Muscle layer of duodenum (tissue), 2 donors: Measurements from ENCODE around the gene DCXR.
A peak's percentile ranks its signal among the peaks of the same experiment; 100 is the strongest.

Experiments
- H3K27ac ChIP-seq: one replicate; pipeline ENCODE4 v1.7.0; 2013; ENCODE audit warnings: mild to moderate bottlenecking, low read length
- H3K27me3 ChIP-seq: one replicate; pipeline ENCODE4 v1.7.0; 2013; ENCODE audit warnings: low read depth, mild to moderate bottlenecking, control low read depth, low read length
- H3K36me3 ChIP-seq, 2 donors: one replicate each; pipeline ENCODE4 v1.7.0; 2013; ENCODE audit warnings: low read length in 2 of 2, control low read depth in 1 of 2, mild to moderate bottlenecking in 1 of 2; ENCODE audit not compliant: insufficient read depth in 2 of 2, control insufficient read depth in 1 of 2
- H3K4me1 ChIP-seq, 2 donors: one replicate each; pipeline ENCODE4 v1.7.0; 2013; ENCODE audit warnings: low read length in 2 of 2, mild to moderate bottlenecking in 2 of 2, control low read depth in 1 of 2, moderate library complexity in 1 of 2; ENCODE audit not compliant: insufficient read depth in 2 of 2, control insufficient read depth in 1 of 2
- H3K4me3 ChIP-seq, 2 donors: one replicate each; pipeline ENCODE4 v1.7.0; 2013; ENCODE audit warnings: low read length in 2 of 2, low read depth in 1 of 2, mild to moderate bottlenecking in 1 of 2
- H3K9me3 ChIP-seq, 2 donors: one replicate each; pipeline ENCODE4 v1.7.0; 2013; ENCODE audit warnings: low read length in 2 of 2, control low read depth in 1 of 2, mild to moderate bottlenecking in 1 of 2; ENCODE audit not compliant: control insufficient read depth in 1 of 2
- donor health status: healthy.

The DCXR gene

GRCh38 chr17:82052638-82053059 is 15.2 kb upstream of the DCXR start:
- H3K4me3 ChIP-seq = peak overlapping the region; percentile 71 to 97
- no peak overlapping the region for H3K27ac ChIP-seq
- H3K27me3 ChIP-seq = no peaks in the 10 kb centered on the region
- peaks cover 0 to 29% of the 10 kb centered on the region in 2 donors for H3K4me1 ChIP-seq
- H3K9me3 ChIP-seq = no peaks in the 10 kb centered on the region
- H3K36me3 ChIP-seq = peaks cover 0 to 68% of the 10 kb centered on the region in 2 donors

DNA sequence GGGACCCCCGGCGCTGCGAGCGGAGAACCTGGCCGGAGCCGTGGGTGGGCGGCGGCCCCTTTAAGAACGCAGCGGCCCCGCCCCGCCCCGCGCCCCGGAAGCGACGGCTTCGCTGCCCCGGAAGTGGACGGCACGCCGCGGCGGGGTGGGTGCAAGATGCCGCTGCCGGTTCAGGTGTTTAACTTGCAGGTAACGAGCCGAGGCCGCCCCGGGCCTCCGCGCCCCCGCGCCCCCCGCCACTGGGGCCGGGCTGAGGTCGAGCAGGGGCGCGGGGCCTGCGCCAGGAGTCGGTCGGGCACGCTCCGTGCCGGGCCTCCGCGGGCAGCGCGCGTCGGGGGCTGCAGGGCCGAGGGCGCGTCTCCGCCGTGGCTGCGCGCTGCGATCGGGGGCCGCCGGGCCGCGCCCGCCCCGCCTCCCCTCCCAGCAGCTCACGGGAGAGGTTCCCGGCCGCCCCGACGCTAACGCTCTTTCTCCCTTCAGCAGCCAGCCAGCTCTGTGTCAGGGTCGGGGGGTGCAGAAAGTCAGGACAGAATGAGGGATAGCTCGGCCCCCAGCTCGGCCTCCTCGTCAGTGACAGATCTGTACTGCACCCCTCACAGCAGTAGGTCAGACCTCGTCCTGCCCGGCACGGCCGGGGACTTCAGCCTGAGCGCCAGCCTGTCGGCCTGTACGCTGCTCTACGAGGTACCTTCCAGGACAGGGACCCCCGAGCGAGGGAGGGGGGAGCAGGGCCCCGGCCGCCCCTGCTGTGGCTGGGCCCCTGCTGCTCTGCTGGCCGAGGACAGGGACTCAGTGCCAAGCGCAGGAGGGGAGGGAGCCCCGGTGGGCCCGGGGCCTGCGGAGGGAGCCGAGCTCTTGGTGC is 14.5 kb upstream of the DCXR start, which contains the start of the genes GPS1 and RFNG:
Gene GPS1 (plus strand): TSS at position 123 of the 862 bp plus-strand sequence. CDS start 34 bp downstream, at position 157.
Gene RFNG (minus strand): TSS at position 36 of the 862 bp plus-strand sequence. CDS start 45 bp downstream, outside the sequence.
- Histone ChIP-seq H3K27ac (no peak within 1 kb of the TSS), H3K27me3 (no peaks in the 10 kb centered on the region), H3K9me3 (no peaks in the 10 kb centered on the region), H3K36me3 (peaks cover 5 to 68% of the 10 kb centered on the region in 2 donors), H3K4me3 (peak within 1 kb of the TSS; percentile 71 to 97), H3K4me1 (peaks cover 0 to 29% of the 10 kb centered on the region in 2 donors)

DNA sequence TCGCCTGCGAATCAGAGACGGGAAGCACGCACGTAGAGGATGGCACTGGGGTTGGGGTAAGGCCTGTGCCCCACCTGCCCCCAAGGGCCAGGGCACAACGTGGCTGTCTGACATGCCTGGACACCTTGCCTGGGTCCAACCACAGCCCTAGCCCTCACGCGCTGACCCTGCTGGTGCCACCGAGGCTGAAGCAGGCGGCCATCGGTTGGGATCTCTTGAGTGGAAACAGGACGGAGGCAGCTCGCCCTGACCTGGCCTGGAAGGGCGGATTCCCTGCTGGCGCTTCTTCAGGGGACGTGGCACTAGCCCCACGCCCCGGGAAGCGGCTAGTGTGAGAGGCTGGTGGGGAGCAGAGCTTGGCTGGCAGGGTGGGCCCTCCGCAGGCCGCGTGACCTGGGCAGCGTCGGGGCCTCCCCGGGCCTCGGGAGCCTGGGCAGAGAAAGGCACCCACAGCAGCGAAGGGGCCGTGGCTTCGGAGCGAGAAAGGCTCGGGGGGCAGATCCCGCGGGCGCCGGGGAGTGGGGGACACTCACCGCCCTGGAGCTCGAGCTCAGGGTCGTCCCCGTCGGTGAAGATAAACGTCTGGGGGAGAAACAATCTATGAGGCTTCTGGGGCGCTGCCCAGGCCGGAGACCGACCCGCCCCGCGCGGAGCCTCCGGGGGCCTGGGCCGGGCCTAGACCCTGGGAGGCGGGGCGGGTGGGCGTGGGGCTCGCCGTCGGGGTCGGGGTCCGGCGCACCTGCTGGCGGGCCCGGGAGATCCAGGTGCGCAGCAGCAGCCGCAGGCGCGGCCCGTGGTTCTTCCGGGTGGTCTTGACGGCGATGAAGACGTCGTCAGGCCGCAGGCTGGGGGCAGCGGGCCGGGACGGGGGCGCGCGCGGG is 13.5 kb upstream of the DCXR start:
- H3K36me3 ChIP-seq = peaks cover 5 to 59% of the 10 kb centered on the region in 2 donors
- no peak overlapping the region for H3K27ac ChIP-seq
- peaks cover 0 to 29% of the 10 kb centered on the region in 2 donors for H3K4me1 ChIP-seq
- H3K9me3 ChIP-seq = no peaks in the 10 kb centered on the region
- no peaks in the 10 kb centered on the region for H3K27me3 ChIP-seq
- H3K4me3 ChIP-seq = peak overlapping the region; percentile 46 to 97

DNA sequence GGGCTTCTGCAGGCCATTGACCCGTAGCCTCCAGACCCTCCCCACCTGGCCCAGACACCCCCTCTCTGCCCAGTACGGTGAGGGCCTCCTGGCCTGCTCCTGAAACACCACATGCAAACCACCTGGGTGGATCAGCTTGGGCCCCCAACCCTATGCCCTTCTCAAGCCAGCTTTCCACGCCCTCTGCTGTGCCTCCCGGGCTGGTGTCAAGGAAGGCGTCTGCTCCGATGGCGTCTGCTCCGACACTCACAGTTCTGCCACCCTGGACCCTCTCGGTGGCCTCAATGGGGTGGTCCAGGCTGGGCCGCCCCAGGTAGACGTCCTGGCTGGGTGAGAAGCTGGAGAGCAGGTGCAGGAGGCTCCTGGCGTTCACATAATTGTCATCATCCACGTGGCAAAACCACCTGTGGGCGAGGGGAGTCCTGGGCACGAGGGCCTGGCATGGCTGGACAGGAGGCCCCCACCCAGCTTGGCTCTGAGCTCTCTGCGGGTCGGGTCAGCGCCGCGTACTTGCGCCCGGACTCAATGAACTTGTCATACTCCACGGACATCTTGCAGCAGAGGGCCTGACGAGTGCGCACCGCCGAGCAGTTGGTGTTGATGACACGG is 12.8 kb upstream of the DCXR start:
- Histone ChIP-seq H3K27me3 (no peaks in the 10 kb centered on the region), H3K4me3 (peak overlapping the region; percentile 46 to 97), H3K4me1 (peaks cover 0 to 29% of the 10 kb centered on the region in 2 donors), H3K27ac (no peak overlapping the region), H3K9me3 (no peaks in the 10 kb centered on the region), H3K36me3 (peaks cover 5 to 52% of the 10 kb centered on the region in 2 donors)

GRCh38 chr17:82049521-82049971 is 12.0 kb upstream of the DCXR start:
- Histone ChIP-seq H3K27me3 (no peaks in the 10 kb centered on the region), H3K4me1 (peaks cover 0 to 29% of the 10 kb centered on the region in 2 donors), H3K4me3 (no peak overlapping the region), H3K9me3 (no peaks in the 10 kb centered on the region), H3K36me3 (peaks cover 5 to 45% of the 10 kb centered on the region in 2 donors), H3K27ac (no peak overlapping the region)

DNA sequence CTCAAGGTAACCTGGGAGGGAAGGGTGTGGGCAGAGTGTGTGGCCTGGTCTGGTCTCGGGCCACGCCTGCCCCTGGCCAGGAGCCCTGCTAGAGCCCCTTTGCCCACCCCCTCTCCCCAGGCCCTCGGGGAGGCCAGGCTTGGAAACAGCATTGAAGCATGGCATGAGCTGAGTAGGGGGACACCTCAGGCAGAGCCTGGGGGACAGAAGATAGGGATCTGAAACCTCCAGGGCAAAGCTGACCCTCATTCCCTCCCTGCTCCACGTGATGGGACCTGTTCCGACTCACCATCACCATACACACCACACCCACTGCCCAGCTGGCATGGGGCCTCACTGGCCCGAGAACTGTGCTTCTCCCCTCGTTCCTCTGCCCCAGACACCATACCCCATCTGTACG is 11.6 kb upstream of the DCXR start:
- no peaks in the 10 kb centered on the region for H3K27me3 ChIP-seq
- H3K4me3 ChIP-seq = no peak overlapping the region
- H3K36me3 ChIP-seq = peaks cover 5 to 41% of the 10 kb centered on the region in 2 donors
- H3K9me3 ChIP-seq = no peaks in the 10 kb centered on the region
- peaks cover 0 to 29% of the 10 kb centered on the region in 2 donors for H3K4me1 ChIP-seq
- H3K27ac ChIP-seq = no peak overlapping the region

DNA sequence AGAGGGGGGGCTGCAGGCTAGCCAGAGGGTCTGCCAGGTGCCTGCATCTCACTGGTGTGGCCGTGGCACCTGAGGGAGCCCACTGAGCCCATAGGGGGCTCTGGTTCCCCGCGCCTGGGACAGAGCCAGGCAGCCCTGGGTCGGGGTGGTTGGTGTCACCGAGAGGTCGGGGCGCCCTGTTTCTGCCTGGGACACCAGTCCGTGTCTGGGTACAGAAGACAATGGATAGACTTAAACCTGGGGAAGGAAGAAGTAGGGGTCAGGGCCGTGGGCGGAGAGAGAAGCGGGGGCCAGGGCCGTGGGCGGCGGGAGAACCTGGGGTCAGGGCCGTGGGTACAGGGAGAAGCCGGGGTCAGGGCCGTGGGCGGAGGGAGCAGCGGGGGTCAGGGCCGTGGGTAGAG is 11.1 kb upstream of the DCXR start:
- Histone ChIP-seq H3K4me1 (peaks cover 0 to 27% of the 10 kb centered on the region in 2 donors), H3K27ac (no peak overlapping the region), H3K36me3 (peaks cover 5 to 36% of the 10 kb centered on the region in 2 donors), H3K9me3 (no peaks in the 10 kb centered on the region), H3K4me3 (no peak overlapping the region), H3K27me3 (no peaks in the 10 kb centered on the region)

GRCh38 chr17:82047914-82048570 is 10.5 kb upstream of the DCXR start:
- H3K27ac ChIP-seq = no peak overlapping the region

DNA sequence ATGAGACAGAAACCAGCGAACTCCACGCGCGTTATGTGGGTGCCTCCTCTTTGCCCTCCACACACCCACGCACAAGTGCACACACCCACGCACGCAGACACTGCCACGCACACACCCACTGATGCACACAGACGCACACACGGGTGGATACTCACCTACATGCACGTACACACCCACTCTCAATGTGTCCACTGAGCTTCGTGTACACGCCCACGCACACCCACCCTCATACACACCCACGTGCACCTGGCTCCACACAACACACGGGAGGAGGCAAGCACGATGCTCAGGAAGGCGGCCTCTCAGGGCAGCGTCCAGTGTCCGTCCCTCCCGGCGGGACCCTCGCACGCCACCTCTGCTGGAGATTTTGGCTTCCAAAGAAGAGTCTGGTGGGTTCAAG is 9.9 kb upstream of the DCXR start:
- Histone ChIP-seq H3K4me3 (no peak overlapping the region), H3K27me3 (no peaks in the 10 kb centered on the region), H3K9me3 (no peaks in the 10 kb centered on the region), H3K4me1 (peaks cover 0 to 15% of the 10 kb centered on the region in 2 donors), H3K27ac (no peak overlapping the region), H3K36me3 (peaks cover 5 to 33% of the 10 kb centered on the region in 2 donors)

More at GRCh38 chr17:82047914-82048570, 10.5 kb upstream of the DCXR start:
- Histone ChIP-seq H3K4me1 (peaks cover 0 to 22% of the 10 kb centered on the region in 2 donors), H3K4me3 (no peak overlapping the region), H3K9me3 (no peaks in the 10 kb centered on the region), H3K27me3 (no peaks in the 10 kb centered on the region), H3K36me3 (peaks cover 5 to 33% of the 10 kb centered on the region in 2 donors)

DNA sequence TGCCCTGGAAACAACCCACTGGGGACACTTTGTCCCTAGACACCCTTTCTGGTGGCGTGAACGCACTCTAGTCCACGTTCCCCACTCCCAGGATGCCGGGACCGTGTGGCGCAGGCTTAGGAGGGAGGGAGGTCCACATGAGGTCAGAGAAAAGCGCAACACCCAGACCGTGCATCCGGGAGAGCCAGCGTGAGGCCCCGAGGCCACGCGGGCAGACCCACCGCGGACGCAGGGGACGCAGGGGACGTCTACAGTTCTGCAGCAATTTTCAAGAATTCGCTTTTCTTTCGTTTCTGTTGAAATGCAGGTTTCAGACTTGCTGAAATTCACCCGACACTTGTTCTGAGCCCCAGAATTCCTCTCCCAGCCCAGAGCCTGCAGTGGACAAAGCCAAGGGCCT is 9.4 kb upstream of the DCXR start:
- peaks cover 5 to 33% of the 10 kb centered on the region in 2 donors for H3K36me3 ChIP-seq
- peaks cover 0 to 12% of the 10 kb centered on the region in 2 donors for H3K4me1 ChIP-seq
- no peak overlapping the region for H3K27ac ChIP-seq
- no peaks in the 10 kb centered on the region for H3K27me3 ChIP-seq
- no peaks in the 10 kb centered on the region for H3K9me3 ChIP-seq
- no peak overlapping the region for H3K4me3 ChIP-seq
